Sigmoid colon (tissue), 7 donors: Measurements from ENCODE around the gene LECT2. TPM values are rescaled to one million over a fixed set of nuclear protein-coding genes. Genes with fewer than 3 reads are reported as not detected.

ENCODE experiments used
- DNase-seq: peaks from one replicate; pipeline ENCODE4 v3.0.0-alpha.2; 2019
- H3K27ac ChIP-seq, 4 donors: fragments of 200-600 bp; sonication (generic); one replicate each; pipeline ENCODE4 v1.5.1; 2016 to 2019; ENCODE audit warnings: mild to moderate bottlenecking in 1 of 4
- H3K27me3 ChIP-seq, 3 donors: fragments of 200-600 bp; sonication (generic); one replicate each; pipeline ENCODE4 v1.5.1; 2019; ENCODE audit warnings: mild to moderate bottlenecking in 1 of 3
- H3K36me3 ChIP-seq, 4 donors: fragments of 200-600 bp; sonication (generic); one replicate each; pipeline ENCODE4 v1.5.1; 2016 to 2019
- H3K4me1 ChIP-seq, 4 donors: fragments of 200-600 bp; sonication (generic); one replicate each; pipeline ENCODE4 v1.5.1; 2017 to 2019
- H3K4me3 ChIP-seq, 4 donors: fragments of 200-600 bp; sonication (generic); one replicate each; pipeline ENCODE4 v1.5.1; 2017 to 2019; ENCODE audit warnings: mild to moderate bottlenecking in 2 of 4, moderate library complexity in 1 of 4
- H3K9me3 ChIP-seq, 4 donors: fragments of 200-600 bp in 3 of 4; sonication (generic) in 3 of 4; one replicate each; pipeline versions ENCODE4 v1.5.1 to v1.6.1; 2013 to 2019
- EP300 ChIP-seq, 4 donors: sonication (generic); formaldehyde crosslinking; IDR thresholded peaks; one replicate each; pipeline ENCODE4 v1.6.1; 2017; ENCODE audit warnings: antibody characterized with exemption in 4 of 4
- POLR2A ChIP-seq, 2 donors: fragments of 450-650 bp; IDR thresholded peaks; one replicate each; pipeline ENCODE4 v1.6.1; 2016; ENCODE audit warnings: antibody characterized with exemption in 2 of 2, mild to moderate bottlenecking in 2 of 2, moderate library complexity in 2 of 2
- POLR2AphosphoS5 ChIP-seq, 4 donors: sonication (generic); formaldehyde crosslinking; IDR thresholded peaks; one replicate each; pipeline ENCODE4 v1.6.1; 2017; ENCODE audit warnings: antibody characterized with exemption in 4 of 4
- WGBS, 2 donors: extraction: QIAGEN DNeasy Blood & Tissue Kit; methylation state at CpG; one replicate each; pipeline ENCODE4 v1.1.7; 2013; 5-methylcytosine and 5-hydroxymethylcytosine counted together
- intact Hi-C: fragments of 100-400 bp; cut with DNase I; formaldehyde crosslinking; loops from one replicate; pipeline ENCODE4 v1.15.1; 2023
- polyA plus RNA-seq, 3 donors: library from polyadenylated mRNA; stranded (reverse); fragments of 200-250 nt; gene quantifications; one replicate each; pipeline ENCODE4 v1.2.3, GENCODE V29; 2013
- total RNA-seq, 4 donors: library from RNA; depleted of rRNA; stranded (reverse); fragments of >200 nt; gene quantifications; one replicate each; pipeline ENCODE4 v1.1.0, GENCODE V29; 2016
- TF ChIP-seq, protein P1 (sequence below), 4 experiments: fragments of 450-650 bp in 3 of 4; fragments of 200-600 bp in 1 of 4; IDR thresholded peaks; one replicate each; pipeline ENCODE4 v1.5.1; 2016 to 2019; ENCODE audit warnings: antibody characterized with exemption in 4 of 4, mild to moderate bottlenecking in 3 of 4, moderate library complexity in 2 of 4
- donor health status: healthy with polysubstance abuse.
- donor health status: Bipolar disorder and iron deficiency.
- donor health status: healthy.

The LECT2 gene
- total and polyA plus RNA-seq, 7 donors, result not detected

DNA sequence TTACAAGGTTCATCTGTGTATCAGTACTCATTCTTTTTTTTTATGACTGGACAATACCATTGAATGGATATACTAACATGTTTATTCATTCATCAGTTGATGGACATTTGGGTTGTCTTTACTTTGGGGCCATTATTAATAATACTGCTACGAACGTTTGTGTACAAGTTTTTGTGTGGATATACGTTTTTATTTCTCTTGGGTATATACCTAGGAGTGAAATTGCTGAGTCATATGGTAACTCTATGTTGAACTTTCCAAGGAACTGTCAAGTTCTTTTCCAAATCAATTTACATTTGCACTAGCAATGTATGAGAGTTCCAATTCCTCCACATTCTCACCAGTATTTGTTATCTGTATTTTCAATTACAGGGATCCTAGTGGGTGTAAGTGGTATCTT is 12.0 kb upstream of the LECT2 start:
- Histone ChIP-seq H3K4me1 (peaks cover 0 to 9% (median 5%) of the 10 kb centered on the region in 4 donors), H3K4me3 (no peak overlapping the region), H3K36me3 (no peaks in the 10 kb centered on the region), H3K27me3 (no peaks in the 10 kb centered on the region), H3K27ac (no peak overlapping the region), H3K9me3 (no peaks in the 10 kb centered on the region)
- intact Hi-C loops, result no loop called here
- TF ChIP-seq EP300 (IDR thresholded peaks at IDR 0.05) (no peak), POLR2AphosphoS5 (IDR thresholded peaks at IDR 0.05) (no peak), POLR2A (IDR thresholded peaks at IDR 0.05) (no peak)
- TF ChIP-seq, protein P1, sequence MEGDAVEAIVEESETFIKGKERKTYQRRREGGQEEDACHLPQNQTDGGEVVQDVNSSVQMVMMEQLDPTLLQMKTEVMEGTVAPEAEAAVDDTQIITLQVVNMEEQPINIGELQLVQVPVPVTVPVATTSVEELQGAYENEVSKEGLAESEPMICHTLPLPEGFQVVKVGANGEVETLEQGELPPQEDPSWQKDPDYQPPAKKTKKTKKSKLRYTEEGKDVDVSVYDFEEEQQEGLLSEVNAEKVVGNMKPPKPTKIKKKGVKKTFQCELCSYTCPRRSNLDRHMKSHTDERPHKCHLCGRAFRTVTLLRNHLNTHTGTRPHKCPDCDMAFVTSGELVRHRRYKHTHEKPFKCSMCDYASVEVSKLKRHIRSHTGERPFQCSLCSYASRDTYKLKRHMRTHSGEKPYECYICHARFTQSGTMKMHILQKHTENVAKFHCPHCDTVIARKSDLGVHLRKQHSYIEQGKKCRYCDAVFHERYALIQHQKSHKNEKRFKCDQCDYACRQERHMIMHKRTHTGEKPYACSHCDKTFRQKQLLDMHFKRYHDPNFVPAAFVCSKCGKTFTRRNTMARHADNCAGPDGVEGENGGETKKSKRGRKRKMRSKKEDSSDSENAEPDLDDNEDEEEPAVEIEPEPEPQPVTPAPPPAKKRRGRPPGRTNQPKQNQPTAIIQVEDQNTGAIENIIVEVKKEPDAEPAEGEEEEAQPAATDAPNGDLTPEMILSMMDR (IDR thresholded peaks at IDR 0.05), result no peak
- no peak for DNase-seq
- WGBS, 2 donors, result 67 to 81% methylated on average over 3 of the region's 3 CpGs

DNA sequence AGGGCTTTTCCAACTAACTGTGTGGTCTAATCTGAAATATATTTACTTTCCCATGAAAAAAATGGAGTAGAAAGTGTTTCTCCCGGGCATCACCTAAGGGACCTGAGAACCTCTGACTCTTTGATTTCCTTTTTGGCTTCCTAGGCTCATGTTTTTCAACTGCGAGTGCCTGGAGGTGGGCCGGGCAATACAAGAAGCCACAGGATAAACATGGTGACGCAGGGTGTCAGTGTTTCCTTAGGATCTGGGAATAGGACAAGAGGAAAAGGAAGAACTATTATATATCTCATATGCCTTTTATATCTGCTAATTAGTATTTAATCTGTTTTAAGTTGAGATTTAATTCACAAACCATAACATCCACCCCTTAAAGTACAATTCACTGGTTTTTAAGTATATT is 11.4 kb upstream of the LECT2 start:
- H3K9me3 ChIP-seq, result no peaks in the 10 kb centered on the region
- H3K36me3 ChIP-seq, result no peaks in the 10 kb centered on the region
- no peak for DNase-seq
- WGBS, 2 donors, result 74 to 76% methylated on average over 4 of the region's 4 CpGs
- H3K27ac ChIP-seq, result no peak overlapping the region
- no peaks in the 10 kb centered on the region for H3K27me3 ChIP-seq
- no peak overlapping the region for H3K4me3 ChIP-seq
- TF ChIP-seq POLR2AphosphoS5 (IDR thresholded peaks at IDR 0.05) (no peak), POLR2A (IDR thresholded peaks at IDR 0.05) (no peak), EP300 (IDR thresholded peaks at IDR 0.05) (no peak)
- TF ChIP-seq, protein P1 (IDR thresholded peaks at IDR 0.05), result no peak
- H3K4me1 ChIP-seq, result peaks cover 0 to 9% (median 5%) of the 10 kb centered on the region in 4 donors
- intact Hi-C loops, result no loop called here

DNA sequence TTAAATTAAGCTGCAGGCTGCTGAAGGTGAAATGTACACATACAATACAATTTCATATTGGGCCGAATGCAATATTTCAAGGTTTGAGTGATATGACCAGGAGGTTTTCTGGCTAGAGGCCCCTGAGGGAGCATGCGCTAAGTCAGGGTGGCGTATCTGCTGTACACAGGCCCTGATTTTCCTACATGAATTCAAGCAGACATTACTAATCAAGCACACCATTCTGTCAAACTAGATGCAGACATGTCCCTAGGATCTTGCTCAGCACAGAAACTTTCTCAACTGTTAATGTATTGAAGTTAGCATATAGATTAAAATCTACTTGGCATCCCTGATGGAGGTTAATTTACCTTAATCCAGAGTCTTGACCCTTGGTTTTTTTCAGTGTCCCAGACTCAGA is 10.7 kb upstream of the LECT2 start:
- no peak for DNase-seq
- intact Hi-C loops, result no loop called here
- TF ChIP-seq, protein P1 (IDR thresholded peaks at IDR 0.05), result no peak
- TF ChIP-seq EP300 (IDR thresholded peaks at IDR 0.05) (no peak), POLR2A (IDR thresholded peaks at IDR 0.05) (no peak), POLR2AphosphoS5 (IDR thresholded peaks at IDR 0.05) (no peak)
- Histone ChIP-seq H3K36me3 (no peaks in the 10 kb centered on the region), H3K9me3 (no peaks in the 10 kb centered on the region), H3K4me3 (no peak overlapping the region), H3K4me1 (peaks cover 0 to 9% (median 5%) of the 10 kb centered on the region in 4 donors), H3K27ac (no peak overlapping the region), H3K27me3 (no peaks in the 10 kb centered on the region)
- 92% methylated on average over 3 of the region's 3 CpGs for WGBS, 2 donors

DNA sequence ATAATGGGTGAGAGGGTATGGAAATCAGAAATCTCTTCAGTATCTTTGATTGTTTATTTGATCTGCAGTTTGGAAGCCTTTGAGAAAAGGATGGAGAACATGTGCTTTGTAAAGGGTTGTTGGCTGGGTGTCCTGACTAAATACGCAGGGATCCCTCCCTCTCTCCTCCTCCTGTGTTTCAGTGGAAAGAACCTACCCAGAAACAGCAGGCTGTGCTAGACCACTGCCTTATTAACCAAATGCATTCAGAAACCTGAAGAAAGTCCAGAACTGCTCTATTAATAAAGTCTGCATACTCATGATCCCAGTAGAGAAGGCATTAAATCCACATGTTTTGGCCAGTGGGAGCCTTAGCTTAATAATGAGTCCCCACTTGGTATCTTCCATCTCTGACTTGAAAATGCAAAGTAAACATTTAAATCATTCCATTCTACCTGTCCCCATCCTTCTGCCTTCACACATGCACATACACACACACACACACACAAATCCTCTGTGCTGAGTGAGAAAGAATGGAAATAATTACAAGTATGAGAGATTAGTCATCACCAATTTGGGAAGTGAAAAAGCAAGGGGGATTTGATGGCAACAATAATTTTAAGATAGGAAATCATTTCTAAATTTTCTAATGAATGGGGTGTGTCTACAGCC is 10.0 kb upstream of the LECT2 start:
- no peak for TF ChIP-seq POLR2A (IDR thresholded peaks at IDR 0.05)
- no peak for TF ChIP-seq POLR2AphosphoS5 (IDR thresholded peaks at IDR 0.05)
- TF ChIP-seq EP300 (IDR thresholded peaks at IDR 0.05), result no peak
- TF ChIP-seq, protein P1 (IDR thresholded peaks at IDR 0.05), result no peak
- Histone ChIP-seq H3K4me1 (peaks cover 0 to 9% (median 5%) of the 10 kb centered on the region in 4 donors), H3K27me3 (no peaks in the 10 kb centered on the region), H3K27ac (no peak overlapping the region), H3K9me3 (no peaks in the 10 kb centered on the region), H3K36me3 (no peaks in the 10 kb centered on the region), H3K4me3 (no peak overlapping the region)
- intact Hi-C loops, result no loop called here
- DNase-seq, result no peak
- 74 to 85% methylated on average over 1 of the region's 1 CpG for WGBS, 2 donors

DNA sequence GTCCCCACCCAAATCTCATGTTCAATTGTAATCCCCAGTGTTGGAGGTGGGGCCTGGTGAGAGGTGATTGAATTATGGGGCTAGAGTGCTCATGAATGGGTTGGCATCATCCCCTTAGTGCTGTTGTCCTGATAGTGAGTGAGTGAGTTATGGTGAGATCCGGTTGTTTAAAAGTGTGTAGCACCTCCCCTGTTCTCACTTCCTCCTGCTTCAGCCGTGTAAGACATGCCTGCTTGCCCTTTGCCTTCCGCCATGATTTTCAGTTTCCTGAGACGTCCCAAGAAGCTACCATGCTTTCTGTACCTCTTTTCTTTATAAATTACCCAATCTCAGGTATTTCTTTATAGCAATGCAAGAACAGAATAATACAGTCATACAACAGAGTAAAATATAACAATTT is 742 bp upstream of the LECT2 start:
- WGBS, 2 donors, result 77 to 90% methylated on average over 4 of the region's 4 CpGs
- H3K4me3 ChIP-seq, result no peak overlapping the region

More for the DNA sequence above, 742 bp upstream of the LECT2 start:
- H3K27me3 ChIP-seq, result no peaks in the 10 kb centered on the region
- intact Hi-C loops, result no loop called here
- no peak for DNase-seq
- H3K4me1 ChIP-seq, result no peaks in the 10 kb centered on the region
- TF ChIP-seq, protein P1 (IDR thresholded peaks at IDR 0.05), result no peak
- TF ChIP-seq POLR2AphosphoS5 (IDR thresholded peaks at IDR 0.05), result no peak
- TF ChIP-seq EP300 (IDR thresholded peaks at IDR 0.05), result no peak
- TF ChIP-seq POLR2A (IDR thresholded peaks at IDR 0.05), result no peak
- H3K36me3 ChIP-seq, result no peaks in the 10 kb centered on the region
- H3K9me3 ChIP-seq, result no peaks in the 10 kb centered on the region
- H3K27ac ChIP-seq, result no peak overlapping the region
